CD4-positive, alpha-beta T cell treated with Interleukin-15 for 4 hours (primary cell): ENCODE measurements around the gene MARK2.
A peak's percentile ranks its signal among the peaks of the same experiment; 100 is the strongest.

Experiments
- DNase-seq: peaks from one replicate; pipeline ENCODE4 v3.0.0-alpha.2; 2020; ENCODE audit warnings: low spot score

The MARK2 gene

DNA sequence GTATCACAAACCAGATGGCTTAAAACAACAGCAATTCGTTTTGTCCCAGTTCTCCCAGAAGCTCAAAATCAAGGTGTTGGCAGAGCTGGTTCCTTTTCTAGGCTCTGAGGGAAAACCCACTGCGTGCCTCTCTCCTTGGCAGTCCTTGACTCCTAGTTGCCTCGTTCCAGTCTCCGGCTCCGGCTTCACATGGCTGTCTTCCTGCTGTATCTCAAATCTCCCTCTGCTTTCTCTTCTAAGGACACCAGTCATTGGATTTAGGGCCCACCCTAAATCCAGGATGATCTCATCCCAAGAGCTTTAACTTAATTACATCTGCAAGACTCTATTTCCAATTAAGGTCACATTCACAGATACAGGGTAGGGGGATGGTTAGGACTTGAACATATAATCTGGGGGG is 90.7 kb downstream of the MARK2 start:
- no peak for DNase-seq

DNA sequence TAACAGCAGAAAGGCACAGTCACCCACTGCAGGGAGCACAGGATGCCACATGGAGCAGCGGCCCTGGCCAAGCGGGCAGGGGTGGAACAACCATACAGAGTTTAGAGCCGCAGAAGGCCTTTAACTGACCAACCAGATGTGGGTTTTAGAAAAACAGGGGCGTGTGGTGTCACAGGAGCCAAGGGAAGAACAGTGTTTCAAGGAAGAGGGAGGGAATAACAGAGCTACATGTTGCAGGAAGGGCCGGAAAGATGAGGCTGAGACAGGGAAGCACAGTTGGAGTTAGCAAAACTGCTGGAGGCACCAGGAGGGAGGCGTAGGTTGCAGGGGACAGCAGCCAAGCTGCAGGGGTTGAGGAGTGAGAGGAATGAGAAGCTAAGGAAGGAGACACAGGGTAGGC is 92.1 kb downstream of the MARK2 start:
- DNase-seq = no peak

DNA sequence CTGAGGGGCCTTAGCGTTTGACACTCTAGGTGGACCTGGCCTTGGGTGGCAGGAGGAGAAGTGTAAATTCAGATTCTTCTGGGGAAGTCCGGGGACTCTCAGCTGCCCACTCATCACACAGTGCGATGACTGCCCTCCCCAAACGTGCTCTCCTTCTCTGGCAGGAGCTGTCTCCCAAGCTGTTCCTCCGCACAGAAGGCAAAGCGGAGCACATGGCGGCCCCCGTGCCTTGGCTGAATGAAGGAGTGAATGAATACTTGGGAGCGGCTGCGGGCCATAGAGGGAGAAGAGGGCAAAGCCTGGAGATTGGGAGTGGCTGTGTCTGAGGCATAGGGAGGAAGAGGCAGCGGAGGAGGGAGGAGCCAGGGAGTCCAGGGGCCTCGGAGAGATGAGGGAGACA is 93.0 kb downstream of the MARK2 start:
- no peak for DNase-seq

DNA sequence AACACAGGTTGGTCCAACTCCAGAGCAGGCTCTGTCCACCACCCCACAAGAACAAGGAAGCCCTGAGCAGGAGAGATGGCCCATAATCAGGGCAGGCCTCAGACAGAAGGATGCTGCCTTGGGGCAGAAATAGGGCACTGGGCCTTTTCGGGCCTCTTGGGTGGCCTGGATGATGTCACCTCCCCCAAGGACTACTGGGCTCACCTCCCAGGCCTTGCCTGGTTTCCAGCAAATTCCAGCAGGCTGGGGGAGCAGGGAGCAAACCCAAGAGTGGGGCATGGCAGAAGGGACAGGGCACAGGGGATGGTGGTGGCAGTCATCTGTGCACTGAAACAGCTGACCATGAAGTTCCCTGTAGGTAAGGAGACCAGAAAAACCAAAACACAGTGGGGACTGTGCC is 94.5 kb downstream of the MARK2 start:
- no peak for DNase-seq

DNA sequence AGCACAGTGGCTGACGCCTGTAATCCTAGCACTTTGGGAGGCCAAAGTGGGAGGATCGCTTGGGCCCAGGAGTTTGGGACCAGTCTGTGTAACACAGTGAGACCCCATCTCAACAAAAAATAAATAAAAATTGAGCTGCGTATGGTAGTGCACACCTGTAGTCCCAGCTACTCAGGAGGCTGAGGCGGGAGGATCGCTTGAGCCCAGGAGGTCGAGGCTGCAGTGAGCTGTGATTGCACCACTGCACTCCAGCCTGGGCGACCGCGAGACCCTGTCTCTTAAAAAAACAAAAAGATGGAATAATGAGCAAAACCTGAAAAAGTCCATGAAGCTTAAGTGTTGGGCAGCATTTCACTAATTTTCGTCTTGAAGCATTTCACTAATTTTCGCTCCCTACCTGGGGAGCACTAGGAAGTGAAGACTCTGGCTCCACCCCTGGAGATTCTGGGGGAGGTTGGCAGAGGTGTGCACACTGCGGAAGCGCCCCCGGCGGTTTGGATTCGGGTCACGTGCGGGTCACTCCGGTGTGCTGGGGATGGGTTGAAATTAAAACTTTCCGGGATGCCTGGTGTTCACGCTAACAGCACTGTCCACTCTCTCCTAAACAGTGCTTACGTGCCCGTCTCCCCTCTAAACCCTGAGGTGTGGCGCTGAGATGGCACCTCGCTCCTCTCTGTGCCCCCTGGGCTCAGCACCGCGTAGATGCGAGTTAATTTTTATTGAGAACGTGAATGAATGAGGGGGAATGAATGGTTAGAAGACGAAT is 99.0 kb downstream of the MARK2 start:
- DNase-seq = no peak

DNA sequence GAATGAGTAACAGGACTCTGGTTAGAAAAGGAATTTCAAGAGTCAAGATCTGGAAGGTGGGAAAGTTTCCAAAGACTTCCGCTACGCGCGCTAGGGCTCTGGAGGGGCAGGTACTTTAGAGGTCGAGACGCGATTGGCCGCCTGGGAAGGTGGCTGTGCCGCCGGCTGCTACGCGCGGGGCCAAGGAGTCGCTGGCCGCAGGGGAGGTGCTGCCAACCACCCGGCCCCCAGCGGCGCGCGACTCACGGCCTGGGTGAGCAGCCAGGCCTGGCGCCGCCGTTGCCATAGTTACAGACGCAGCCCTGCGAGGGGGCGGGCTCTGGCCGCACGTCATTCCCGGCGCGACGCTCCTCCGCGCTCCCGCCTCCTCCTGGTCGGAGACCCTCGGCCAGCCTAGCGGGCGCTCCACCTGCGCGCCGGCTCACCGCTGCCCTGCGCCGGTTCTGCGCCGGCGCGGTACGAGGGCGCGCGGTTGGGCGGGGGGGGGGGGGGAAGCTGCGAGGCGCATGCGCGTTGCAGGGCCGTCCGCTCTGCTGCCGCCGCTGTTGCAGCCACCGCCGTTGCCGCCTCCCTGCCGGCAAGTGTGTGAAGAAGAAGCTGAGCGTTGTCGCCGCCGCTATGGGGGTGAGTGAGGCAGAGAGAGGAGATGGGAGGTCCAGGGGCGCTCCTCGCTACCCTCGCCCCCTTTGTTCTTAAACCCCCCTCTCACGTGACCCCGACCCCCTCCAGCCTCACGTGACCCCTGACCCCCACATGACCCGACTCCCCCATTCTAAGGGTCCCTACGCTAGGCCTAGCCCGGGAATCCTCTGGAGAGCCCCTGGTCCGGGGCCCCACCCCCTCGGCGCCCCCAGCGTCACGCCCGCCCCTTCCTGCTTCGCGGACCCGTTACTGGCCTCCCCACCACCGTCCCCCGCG is 99.8 kb downstream of the MARK2 start, which contains the start of gene NAA40:
Gene NAA40 (plus strand): TSS at position 524 of the 918 bp plus-strand sequence. CDS start 95 bp downstream, at position 619.
- DNase-seq = peak; percentile 95

DNA sequence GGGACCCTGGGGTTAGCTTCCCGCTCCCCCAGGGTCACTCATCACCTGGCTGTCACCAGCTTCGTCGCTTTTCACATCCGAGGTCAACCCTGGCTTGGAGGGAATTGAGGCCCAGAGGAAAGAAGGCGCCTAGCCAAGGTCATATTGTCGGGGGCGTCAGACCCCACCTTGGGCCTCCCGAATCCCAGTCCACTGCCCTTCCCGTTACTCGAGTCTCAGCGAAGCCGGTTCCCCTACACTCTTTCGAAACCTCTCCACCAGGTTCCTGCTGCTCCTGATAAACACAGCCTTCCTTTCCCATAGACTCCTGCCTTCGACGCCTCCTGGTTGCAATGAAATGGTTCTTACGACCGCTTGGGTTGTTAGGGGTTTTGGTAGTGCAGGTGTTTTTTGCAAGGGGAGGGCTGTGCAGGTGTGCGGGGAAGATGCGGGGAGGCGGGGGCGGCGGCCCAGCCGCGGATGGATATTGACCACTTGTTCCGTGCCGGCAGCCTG is 100.5 kb downstream of the MARK2 start:
- no peak for DNase-seq

DNA sequence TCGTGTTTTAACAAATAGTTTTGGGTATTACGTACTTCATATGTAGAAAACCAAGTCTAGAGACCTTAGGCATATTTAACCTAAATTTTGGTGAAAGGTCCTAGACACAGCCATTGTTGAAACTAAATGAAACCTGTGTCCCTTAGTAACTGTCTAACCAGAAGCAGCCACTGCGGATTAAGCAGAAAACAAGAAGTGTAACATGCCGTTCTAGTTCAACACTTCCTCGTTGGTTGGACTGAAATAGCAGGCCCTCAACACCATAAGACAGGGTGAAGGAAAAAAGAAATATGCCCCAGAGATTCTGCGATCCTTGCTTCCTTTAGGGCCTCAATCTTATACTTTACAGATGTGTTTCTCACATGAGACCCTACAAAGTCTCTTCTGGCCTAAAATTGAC is 101.9 kb downstream of the MARK2 start:
- no peak for DNase-seq

DNA sequence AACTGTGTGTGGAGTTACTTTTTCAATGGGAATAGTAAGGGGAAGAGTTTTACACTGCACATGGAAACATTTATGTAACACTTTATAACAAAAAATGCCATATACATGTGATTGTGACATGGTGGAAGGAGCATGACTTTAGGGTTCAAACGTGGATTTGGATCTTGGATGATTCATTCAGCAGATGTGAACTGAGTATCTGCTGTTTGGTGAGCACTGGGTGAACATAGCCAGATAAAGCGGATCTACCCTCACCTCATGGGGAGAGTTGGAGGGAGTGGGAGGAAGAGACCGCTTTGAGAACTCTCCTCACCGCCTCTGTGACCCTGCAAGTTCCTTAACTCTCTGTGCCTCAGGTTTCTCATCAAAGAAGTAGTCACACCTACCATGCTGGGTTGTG is 103.0 kb downstream of the MARK2 start:
- no peak for DNase-seq

DNA sequence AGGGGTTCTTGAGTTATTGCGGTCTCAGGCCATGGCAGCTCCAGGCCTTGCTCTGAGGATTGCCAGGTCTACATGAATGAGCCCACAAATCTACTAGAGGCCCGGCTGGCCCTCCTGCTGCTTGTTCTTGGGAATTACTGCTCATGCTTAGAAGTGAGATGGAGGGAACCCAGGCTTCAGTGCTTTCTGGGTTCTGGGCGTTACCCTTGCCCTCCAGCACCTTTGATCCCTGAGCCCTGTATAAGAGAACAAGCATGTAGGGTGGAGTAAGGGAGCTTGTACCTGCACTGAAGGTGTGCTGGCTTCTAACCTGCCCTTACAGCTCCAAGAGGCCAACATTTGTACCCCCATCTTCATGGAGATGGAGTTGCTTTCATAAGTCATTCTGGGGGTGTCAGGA is 103.9 kb downstream of the MARK2 start:
- DNase-seq = no peak

DNA sequence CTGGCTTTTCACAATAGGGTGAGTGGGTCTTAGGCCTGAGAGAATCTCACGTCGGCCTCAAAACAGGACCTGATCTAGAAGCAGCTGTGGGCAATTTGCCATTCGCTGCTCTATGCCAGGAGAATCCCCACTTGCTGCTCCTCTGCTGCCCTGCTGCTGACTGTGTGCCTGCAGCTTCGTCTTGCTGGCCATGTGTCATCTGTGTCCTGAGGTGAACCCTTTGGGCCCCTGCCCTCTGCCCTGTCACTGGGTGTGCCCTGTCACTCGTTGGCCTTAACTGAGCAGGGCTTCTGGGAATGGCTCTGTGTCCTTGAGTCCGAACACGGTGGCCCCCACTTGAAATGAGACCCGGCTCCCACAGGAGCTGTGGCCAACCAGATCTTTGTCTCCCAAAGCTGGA is 106.1 kb downstream of the MARK2 start:
- no peak for DNase-seq

DNA sequence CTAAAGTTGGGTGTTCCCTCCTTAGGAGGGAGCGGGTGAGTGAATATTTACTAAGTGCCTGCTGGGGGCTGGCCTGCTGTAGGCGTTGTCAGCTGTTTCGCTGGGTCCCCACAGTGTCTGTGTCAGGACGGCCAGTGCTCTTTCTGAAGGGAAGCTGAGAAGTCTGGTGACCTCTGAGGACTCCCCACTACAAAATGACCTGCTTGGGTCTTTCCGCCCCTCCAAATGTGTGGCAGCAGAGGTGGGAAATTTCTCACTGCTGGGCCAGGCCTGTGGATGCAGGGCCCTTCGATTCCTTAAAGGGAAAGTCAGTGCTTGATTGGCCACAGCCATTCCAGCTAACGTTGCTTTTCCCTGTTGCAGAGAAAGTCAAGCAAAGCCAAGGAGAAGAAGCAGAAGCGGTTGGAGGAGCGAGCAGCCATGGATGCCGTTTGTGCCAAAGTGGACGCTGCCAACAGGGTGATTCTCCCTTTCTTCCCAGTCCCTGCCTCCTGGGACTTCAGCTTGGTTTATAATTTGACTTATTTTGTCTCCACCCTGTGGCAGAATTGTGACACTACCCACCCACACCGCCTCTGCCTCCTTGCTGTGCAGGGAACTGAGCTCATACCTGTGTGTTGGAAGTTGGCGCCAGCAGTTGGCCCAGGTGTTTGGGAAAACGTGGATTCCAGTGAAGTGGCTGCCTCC is 106.7 kb downstream of the MARK2 start:
- DNase-seq = peak; percentile 59

DNA sequence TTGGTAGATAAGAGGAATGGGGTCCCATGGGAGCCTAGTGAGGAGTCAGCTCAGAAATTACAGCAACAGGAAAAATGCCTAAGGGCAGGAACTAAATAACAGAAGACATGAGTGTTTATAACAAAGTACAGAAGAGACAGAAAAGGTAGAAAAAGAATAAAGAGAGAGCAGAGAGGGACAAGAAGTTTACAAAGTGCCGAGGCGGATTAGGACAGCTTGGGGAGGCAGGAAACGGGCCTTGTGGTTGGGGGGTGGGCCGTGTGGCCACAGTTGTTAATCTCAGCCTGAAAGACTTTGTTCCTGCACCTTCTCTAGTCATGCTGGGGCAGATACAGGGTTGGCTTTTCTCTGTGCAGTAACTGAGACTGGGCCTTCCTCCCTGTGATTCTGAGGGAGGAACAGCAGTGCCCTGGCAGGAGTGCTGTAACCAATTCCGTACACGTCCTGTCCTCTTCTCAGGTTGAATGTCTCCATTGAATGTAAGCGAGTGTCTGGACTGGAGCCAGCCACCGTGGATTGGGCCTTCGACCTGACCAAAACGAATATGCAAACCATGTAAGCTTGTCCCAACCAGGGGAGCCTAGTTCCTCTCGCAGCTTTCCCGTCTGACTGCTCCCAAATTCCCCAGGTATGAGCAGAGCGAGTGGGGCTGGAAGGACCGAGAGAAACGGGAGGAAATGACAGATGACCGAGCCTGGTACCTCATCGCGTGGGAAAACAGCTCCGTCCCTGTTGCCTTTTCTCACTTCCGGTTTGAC is 113.0 kb downstream of the MARK2 start:
- peak; percentile 24 for DNase-seq

DNA sequence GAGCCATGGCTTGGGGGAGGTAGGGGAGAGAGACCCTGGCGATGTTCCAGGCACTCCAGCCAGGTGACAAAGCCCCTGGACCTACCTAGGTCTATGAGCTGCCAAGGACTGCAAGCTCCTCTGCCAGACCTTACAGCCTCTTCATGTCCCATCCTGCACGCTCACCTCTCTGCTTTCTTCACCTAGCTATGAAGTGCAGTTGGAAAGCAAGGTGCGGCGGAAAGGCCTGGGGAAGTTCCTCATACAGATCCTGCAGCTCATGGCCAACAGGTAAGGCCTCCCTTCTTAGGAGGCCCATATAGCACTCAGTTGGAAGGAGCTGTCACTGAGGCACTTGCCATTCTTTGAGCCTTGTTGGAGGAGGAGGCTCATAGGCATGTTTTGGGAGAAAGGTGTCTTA is 113.7 kb downstream of the MARK2 start:
- DNase-seq = no peak

DNA sequence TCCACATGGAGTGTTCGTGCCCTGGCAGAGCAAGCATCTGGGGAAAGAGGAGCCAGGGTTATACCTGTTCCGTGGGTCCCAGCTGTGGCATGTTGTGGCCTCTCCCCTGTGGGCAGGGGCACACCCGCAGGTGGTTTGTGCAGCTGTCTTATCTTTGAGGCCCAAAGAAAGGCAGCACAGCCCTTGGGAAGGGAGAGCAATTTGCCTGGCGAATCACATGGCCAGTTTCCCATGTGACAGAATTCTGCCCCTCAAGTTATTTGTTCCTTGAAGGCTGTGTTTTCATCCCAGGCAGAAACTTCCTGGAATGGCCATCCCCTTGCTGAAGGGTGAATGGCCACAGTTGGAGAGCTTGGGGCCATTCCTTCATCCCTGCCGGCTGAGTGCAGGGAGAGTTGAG is 119.1 kb downstream of the MARK2 start:
- no peak for DNase-seq
